Measurements from ENCODE around the gene APOB. TPM values are rescaled to one million over a fixed set of nuclear protein-coding genes. Genes with fewer than 3 reads are reported as not detected.

APOB gene
- total RNA-seq, 1 donor from 2014 or later, result 15.9 TPM

- no peak overlapping the region for H3K27ac Mint-ChIP-seq (ENCODE audit: unreplicated experiment)
- peaks cover 52% of the 10 kb centered on the region for H3K36me3 Mint-ChIP-seq (ENCODE audit: low read depth, unreplicated experiment)
- DNase-seq (ENCODE audit: low spot score), result no peak
- H3K27me3 Mint-ChIP-seq (ENCODE audit: unreplicated experiment), result peaks cover 2% of the 10 kb centered on the region
- no peaks in the 10 kb centered on the region for H3K9me3 Mint-ChIP-seq (ENCODE audit: unreplicated experiment)
- no peaks in the 10 kb centered on the region for H3K4me1 Mint-ChIP-seq (ENCODE audit: unreplicated experiment)
- no peak overlapping the region for H3K4me3 Mint-ChIP-seq (ENCODE audit: unreplicated experiment)
- no peak for TF ChIP-seq CTCF (IDR thresholded peaks at IDR 0.05; ENCODE audit: unreplicated experiment)
Measured at GRCh38 chr2:21035974-21036707, 7.7 kb downstream of the APOB start.

GRCh38 chr2:21035282-21035973 is 8.4 kb downstream of the APOB start:
- Mint-ChIP-seq H3K9me3 (ENCODE audit: unreplicated experiment) (no peaks in the 10 kb centered on the region), H3K36me3 (ENCODE audit: low read depth, unreplicated experiment) (peaks cover 54% of the 10 kb centered on the region), H3K4me1 (ENCODE audit: unreplicated experiment) (no peaks in the 10 kb centered on the region), H3K4me3 (ENCODE audit: unreplicated experiment) (no peak overlapping the region), H3K27me3 (ENCODE audit: unreplicated experiment) (peaks cover 2% of the 10 kb centered on the region), H3K27ac (ENCODE audit: unreplicated experiment) (no peak overlapping the region)
- TF ChIP-seq CTCF (IDR thresholded peaks at IDR 0.05; ENCODE audit: unreplicated experiment), result no peak
- no peak for DNase-seq (ENCODE audit: low spot score)

- Mint-ChIP-seq H3K4me3 (ENCODE audit: unreplicated experiment) (no peak overlapping the region), H3K36me3 (ENCODE audit: low read depth, unreplicated experiment) (peaks cover 56% of the 10 kb centered on the region), H3K27me3 (ENCODE audit: unreplicated experiment) (peaks cover 2% of the 10 kb centered on the region), H3K4me1 (ENCODE audit: unreplicated experiment) (no peaks in the 10 kb centered on the region), H3K27ac (ENCODE audit: unreplicated experiment) (no peak overlapping the region), H3K9me3 (ENCODE audit: unreplicated experiment) (no peaks in the 10 kb centered on the region)
- no peak for TF ChIP-seq CTCF (IDR thresholded peaks at IDR 0.05; ENCODE audit: unreplicated experiment)
- DNase-seq (ENCODE audit: low spot score), result no peak
Measured at GRCh38 chr2:21034972-21035279, 8.9 kb downstream of the APOB start.

- Mint-ChIP-seq H3K36me3 (ENCODE audit: low read depth, unreplicated experiment) (peaks cover 54% of the 10 kb centered on the region), H3K27me3 (ENCODE audit: unreplicated experiment) (peaks cover 2% of the 10 kb centered on the region), H3K4me1 (ENCODE audit: unreplicated experiment) (no peaks in the 10 kb centered on the region), H3K27ac (ENCODE audit: unreplicated experiment) (no peak overlapping the region), H3K4me3 (ENCODE audit: unreplicated experiment) (no peak overlapping the region), H3K9me3 (ENCODE audit: unreplicated experiment) (no peaks in the 10 kb centered on the region)
- no peak for TF ChIP-seq CTCF (IDR thresholded peaks at IDR 0.05; ENCODE audit: unreplicated experiment)
- DNase-seq (ENCODE audit: low spot score), result no peak
Measured at GRCh38 chr2:21034156-21034971, 9.5 kb downstream of the APOB start.
